SKM-1 treated with dmso at 0.1 percent for 144 hours (cell line): ENCODE data around the gene BAG1.

Experiments
- DNase-seq: peaks from one replicate; lab custom pipeline; 2025; ENCODE audit not compliant: unreplicated experiment; lab: John Stamatoyannopoulos, UW

Gene BAG1

DNA sequence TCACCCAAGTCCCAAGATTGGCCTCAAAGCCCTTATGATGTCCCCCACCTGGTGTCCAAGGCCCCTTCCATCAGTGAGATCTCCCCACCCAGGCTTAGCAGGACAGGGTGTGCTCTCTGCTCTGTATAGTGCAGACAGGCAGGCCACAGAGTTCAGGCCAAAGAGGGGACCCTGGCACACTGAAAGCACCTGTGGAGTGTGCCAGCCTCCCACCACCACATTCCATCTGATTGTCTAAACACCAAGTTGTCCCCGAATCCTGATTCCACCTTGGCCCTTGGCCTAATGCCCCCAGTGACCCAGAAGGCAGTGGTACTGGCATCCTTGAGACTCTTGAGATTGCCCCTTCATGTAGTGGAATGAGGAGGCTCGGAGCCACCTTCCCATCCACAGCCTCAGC is 19.2 kb downstream of the BAG1 start:
- DNase-seq = no peak

DNA sequence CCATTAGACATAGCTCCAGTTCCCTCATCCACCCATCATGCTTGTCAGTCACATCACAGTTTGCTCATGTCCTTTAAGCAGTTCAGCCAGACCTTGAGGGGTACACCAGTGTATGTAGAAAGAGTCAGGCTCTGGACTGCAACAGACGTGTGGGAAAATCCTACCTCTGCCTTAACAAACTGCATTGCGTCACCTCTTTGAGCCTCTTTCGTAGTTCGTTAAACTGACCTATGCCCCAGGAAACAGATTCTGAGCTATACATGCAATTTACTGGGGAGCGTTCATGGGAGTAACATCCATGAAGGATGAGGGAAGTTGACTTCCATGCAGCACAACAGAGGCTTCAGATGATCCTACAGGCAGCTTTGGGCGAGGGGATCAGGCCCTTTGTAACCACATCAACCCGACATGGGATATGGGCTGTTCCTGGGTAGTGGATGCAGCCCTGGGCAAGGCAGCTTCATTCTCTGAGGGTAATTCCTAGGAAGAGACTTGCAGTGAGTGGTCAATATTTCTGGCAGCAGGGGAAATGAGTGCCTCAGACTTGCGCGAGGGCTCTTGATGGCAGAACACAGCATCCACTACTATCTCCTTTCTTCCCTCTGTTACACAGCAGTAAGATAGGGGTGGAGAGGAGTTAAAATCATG is 20.2 kb downstream of the BAG1 start:
- peak; percentile 18 for DNase-seq

DNA sequence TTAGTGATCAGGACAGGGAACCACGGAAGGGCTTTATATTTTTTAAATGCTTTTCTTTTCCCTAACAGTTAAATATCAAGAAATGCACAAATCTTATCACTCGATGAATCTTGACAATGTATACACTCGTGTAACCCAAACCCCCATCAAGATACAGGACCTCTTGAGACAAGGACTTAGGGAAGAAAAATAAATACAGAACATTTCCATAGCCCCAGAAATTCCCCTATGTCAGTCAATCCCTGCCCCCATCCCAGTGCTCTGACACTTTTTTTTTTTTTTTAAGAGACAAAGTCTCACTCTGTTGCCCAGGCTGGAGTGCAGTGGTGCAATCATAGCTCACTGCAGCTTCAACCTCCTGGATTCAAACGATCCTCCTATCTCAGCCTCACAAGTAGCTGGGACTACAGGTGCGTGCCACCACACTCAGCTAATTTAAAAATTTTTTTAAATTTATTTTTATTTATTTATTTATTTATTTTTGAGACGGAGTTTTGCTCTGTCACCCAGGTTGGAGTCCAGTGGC is 21.8 kb downstream of the BAG1 start:
- DNase-seq = no peak

DNA sequence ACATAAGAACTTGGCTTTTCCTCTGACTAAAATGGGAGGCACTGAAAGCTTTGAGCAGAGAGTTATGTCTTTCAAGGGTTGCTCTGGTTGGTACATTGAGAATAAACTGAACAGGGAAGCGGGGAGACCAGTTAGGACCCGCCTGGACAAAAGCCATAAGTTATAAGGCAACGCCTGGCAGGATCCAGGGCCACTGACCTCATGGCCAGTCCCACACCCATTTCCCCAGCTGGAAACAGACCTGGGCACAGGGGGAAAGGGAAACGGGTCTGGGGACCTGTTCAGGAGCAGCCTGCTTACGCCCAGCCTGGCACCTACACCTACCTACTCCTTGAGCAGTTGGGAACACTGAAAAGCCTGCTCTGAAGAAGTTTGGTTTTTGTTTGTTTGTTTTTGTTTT is 23.2 kb downstream of the BAG1 start:
- no peak for DNase-seq

DNA sequence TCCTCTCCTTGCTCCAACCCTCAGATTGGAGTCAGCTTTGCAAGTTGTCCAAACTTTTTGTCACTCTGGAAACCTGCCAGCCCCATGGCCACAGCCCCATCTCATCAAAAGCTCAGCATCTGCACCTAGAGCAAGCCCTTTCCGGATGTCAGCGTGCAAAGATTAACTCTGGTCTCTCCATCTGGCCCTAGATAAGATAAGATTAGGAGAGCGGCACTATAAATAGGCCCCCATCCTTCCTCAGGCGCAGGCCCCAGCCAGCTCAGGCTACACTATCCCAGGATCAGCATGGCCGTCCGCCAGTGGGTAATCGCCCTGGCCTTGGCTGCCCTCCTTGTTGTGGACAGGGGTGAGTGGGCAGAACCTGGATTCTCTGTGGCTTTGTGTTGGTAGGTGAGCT is 24.6 kb downstream of the BAG1 start, which contains the start of gene SPINK4:
TSS of gene SPINK4 (plus strand) at position 247 of the 400 bp plus-strand sequence. CDS start at position 289, 42 bp downstream.
- DNase-seq = no peak

DNA sequence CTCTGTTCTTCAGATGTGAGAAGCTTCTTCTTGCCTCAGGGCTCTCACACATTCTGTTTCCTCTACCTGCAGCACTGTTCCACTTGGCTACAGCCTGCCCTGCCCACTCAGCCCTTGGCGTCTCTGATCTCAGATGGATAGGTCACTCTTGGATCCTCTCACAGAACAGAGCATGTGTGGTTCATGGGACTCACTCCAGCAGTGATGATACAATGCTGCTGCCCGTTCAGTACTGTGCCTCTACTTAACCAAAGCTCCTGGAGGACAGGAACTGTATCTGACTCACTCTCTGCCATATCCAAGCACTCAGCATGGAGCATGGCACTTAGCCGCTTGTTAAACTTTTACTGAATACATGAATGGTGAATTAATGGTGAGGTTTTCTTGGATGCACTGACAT is 27.9 kb downstream of the BAG1 start:
- DNase-seq = no peak

DNA sequence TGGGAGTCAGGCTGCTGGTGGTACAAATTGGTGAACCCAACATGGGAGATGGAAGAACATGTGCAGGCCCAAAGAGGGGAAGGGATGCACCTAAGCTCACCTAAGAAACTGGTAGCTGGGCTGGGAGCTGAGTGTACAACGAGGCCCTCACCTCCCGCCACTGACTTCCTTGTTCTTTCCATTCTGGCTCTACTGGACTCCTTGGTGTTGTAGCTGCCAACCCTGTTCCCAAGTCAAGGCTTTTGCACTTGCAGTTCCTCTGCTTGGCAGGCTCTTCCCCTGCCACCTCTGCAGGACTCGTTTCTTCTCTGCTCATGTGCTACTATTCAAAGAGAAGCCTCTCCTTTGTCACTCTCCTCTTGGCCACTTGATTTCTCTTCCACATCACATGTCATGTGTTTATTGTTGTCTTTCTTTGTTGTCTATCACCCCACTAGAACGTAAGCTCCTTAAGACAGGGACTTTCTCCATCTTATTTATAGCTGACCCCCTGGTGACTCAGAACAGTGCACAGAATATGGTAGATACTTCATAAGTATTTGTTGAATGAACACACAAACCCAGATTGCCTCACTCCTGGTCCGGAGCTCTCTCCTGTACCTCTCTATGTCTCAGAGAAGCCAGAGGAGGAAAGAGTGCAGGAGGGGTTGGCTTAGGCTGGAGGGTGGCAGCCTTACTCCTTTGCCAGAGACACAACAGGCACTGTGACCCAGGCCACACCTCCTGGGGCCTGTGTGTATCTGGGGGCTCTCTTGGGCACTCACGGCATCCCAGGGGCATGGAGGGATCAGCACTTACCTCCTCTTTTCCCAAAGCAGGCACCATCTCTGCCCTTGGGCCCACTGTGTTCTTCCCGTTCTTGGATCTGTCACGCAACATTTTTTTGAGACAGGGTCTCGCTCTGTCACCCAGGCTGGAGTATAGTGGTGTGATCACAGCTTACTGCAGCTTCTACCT is 29.7 kb downstream of the BAG1 start:
- no peak for DNase-seq

DNA sequence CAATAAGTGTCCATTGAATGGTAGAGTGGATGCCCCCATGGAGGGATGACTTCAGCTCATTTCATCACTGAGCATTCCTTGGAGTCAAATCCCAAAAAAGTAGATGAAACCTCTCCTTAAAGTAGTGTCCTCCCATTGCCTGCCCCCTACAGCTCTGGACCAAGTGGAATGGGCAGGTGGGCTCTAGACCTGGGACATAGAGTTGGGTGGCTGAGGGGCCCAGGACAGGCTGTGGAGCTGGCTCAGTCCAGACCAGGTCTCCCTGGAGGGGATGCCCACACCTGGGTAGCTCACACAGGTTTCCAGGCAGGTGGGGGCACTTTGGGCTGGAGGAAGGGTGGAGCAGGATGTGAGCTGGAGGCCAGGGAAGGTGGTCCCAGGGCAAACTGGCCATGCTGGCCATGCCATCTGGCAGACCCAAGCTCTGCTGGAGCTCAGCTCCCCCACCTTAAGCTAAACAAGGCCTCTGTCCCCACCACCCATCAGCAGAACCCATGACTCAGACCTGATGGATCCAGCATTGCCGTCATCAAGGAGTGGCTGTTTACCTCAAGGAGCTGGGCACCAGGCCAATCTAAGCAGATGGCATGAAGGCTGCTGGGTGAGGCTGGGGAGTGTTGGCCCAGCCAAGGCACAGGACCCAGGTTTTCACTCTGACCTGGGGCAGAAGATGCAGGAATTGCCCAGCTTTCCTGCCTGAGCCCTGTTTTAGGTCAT is 30.7 kb downstream of the BAG1 start:
- DNase-seq = no peak

DNA sequence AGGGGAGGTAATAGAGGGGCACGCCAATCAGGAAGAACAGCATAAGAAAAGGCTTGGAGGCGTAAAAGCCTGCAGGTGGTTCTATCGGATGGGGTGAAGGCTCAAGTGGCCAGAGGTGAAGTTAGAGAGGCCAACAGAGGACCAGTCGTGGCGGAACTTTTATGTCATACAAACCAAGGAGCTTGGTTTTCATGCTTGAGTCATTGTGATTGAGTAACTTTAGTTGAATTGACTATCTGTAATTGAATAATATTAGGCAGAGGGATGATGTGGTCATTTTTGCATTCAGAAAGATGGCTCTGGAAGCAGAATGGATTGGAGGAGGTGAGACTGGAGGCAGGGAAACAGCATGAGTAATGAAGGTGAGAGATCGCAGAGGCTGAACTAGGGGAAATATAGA is 31.7 kb downstream of the BAG1 start:
- no peak for DNase-seq

DNA sequence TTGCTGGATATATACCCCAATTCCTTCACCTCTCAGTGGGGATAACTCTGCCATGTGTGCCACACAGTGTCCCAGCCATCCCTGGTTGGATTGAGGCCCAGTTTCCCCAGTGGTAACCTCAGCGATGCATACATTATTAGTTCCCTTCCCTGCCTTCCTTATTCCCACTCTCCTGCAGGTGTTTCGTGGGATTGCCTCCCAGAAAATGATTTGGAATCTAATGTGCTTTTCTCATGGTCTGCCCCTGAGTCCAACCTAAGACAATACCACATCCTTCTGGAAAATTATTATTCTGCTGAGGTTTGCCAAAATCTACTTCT is 32.9 kb downstream of the BAG1 start:
- no peak for DNase-seq

DNA sequence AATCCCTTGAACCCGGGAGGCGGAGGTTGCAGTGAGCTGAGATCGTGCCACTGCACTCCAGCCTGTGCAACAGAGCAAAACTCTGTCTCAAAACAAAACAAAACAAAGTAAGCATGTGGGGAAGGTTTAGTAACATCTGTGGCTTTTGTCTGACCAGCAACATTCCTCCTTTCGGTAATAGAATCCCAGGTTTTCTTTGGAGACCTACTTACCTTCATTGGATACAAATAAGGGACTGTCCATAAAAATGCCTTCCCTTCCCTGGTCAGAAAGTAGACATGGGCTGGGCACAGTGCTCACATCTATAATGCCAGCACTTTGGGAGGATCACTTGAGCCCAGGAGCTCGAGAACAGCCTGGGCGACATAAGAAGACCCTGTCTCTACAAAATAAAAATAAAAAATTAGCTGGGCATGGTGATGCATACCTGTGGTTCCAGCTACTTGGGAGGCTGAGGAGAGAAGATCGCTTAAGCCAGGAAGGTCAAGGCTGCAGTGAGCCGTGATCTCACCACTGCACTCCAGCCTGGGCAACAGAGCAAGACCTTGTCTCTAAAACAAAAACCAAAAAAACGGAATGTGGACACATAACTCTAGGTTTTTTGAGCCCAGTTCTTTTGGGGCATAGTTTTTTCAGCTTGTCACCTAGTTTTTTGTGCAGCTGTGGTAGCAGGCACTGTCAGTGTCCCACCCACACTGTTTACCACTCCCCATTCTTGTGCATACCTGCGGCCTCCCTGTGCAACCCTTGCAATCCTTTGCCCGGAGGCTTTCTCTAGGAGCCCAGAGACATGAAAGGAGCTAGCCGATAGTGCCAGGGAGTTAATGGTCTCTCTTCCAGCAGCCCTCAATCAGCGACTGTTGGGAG is 33.5 kb downstream of the BAG1 start:
- DNase-seq = no peak

DNA sequence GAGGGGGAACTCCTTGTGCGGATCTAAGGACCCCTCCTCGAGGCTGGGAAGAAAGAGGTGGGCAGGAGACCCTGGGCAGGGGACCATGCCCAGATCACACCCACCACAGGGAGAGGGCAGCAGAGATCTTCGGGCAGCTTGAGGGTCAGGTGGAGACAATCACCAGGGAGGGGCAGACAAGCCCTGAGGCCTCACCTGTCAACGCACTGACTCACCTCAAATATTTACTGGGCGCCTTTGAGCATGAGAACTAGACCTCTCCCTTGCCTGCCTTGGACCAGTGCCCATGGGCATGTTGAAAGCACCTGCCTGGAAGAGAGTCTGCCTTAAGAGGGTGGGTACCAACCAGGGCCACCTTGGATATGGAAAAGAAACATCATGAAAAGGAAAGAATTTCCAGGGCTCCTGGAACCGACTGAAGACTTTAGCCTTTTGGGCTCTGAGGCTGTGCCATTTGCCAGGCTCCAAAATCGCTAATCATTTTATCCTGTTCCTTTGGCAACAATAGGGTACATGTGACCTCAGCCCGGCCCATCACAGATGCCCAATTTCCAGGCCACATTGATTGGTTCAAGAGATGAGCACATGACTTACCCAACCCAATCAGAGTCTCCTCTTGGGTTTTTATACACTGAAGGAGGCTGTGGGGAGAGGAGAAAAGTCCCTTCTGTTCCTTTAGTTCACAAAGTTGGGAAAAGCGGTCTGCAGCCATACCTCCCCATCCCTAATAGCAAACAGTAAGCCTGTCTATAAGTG is 35.0 kb downstream of the BAG1 start:
- DNase-seq = no peak

DNA sequence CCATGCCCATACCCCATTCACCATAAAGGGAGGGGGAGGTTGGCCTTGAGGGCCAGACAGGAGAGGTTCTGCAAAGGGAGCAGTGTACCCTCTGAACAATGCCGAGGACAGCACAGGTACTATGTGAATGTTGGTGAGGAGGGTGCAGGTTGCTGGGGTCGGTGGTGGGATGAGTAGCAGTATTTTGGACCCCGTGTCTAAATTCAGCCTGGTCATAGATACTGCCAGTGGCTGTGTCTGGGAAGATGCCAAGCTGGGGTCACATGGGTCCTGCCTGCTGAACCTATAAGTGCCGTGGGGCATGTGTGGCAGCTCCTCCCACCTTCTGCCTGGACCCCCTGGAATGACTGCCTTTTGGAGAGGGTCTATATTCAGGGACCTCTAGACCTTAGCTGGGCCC is 35.9 kb downstream of the BAG1 start:
- DNase-seq = no peak

DNA sequence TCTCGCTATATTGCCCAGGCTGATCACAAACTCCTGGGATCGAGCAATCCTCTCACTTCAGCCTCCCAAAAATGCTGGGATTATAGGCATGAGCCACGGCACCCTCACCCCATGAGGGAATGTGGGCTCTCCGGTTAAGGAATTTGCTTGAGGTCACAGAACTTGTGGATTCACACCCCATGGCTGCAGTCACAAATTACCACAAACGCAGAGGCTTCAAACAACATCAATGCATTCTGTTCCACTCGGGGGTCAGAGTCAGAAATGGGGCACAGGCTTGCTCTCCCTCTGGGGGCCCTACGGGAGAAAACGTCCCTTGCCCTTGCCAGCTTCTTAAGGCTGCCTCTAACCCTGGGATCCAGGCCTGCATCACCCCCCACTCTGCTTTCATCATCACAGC is 36.8 kb downstream of the BAG1 start:
- DNase-seq = no peak

DNA sequence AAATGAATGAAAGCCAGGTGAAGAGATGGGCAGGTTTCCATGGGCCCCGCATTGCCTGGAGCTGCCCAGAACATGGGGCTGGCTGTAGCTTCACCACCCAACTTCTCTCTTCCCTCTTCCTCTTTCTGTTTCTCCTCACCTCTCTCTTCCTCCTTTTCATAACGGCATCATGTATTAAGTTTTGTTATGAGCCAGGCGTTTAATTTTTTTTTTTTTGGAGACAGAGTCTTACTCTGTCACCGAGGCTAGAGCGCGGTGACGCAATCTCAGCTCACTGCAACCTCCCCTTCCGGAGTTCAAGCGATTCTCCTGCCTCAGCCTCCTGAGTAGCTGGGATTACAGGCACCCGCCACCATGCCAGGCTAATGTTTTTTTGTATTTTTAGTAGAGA is 37.5 kb downstream of the BAG1 start:
- DNase-seq = peak; percentile 93

DNA sequence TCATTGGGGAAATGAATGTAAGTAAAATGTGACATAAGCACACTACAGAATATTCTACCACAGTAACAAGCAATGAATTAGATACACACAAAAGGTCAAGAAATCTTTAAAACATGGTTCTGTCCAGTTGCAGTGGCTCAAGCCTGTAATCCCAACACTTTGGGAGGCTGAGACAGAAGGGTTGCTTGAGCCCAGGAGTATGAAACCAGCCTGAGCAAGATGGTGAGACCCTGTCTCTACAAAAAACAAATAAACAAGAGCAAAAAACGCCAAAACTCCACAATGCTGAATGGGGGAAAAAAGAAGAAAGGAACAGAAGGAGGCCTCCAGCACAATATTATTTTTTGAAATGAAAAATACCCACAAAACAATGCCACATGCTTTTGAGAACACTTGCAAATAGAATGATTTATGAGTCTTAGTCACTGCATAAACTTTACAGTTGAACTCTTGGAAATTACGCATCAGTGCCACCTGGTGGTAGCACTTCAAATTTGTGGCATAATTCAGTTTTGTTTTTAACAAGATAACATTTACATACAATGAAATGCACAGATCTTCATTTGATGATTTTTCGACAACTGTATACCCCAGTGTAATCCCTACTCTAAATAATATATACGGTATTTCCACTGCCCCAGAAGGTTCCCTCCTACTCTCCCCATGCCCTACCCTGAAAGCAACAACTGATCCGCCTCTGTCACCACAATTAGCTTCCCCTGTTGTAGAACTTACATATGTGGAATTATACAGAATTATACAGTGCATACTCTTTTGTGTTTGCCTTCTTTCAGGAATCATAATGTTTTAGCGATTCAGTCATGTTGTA is 39.0 kb downstream of the BAG1 start:
- DNase-seq = peak; percentile 61

DNA sequence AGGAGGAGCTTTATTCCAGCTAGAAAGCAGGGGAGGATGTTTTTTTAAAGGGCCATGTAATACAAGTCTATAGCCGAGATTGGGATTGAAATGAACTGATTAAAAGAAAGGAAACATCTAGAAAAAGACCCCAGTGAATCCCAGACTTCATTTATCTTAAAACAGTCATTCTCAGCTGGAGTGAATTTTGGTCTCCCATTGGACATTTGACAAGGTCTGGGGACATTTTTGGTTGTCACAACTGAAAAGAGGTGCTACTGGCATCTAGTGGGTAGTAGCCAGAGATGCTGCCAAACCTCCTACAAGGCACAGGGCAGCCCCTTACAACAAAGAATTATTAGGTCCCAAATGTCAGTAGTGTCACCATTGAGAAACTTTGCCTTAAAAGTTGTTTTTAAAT is 40.8 kb downstream of the BAG1 start:
- DNase-seq = no peak

DNA sequence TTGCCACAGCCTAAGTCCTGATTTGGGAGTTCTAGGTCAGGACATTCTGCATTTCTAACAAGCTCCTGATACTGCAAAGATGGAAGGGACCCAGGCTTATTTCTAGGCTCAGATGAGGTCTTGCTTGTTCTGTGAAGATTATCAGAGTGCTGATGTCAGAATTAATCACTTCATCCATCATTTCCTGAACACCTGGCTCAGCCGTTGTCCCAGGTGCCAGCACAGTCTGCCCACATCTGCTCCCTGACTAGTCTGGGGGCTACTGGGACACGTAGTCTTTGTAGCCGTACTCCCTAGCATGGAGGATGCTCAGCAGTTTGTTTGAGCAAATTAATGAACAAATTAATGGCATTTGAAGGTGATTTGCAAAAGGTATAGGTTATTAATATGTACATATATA is 42.5 kb downstream of the BAG1 start:
- no peak for DNase-seq

DNA sequence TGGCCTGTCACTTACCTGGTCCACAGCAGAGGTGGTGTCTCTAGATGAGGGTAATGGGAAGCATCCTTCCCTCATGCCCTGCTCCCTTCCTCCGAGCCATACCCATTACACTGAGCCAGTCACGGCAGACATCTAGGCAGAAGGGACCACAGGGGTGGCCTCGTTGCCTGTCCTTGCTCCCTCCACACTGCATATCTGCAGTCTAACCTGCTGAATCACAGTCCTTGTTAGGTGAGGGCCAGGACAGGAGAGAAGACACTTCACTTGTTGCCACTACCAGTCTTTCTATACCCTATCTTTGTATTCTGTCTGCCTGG is 43.0 kb downstream of the BAG1 start:
- no peak for DNase-seq
